HepG2 (cell line): ENCODE data around the gene TMEM219. TPM values are rescaled to one million over a fixed set of nuclear protein-coding genes. Genes with fewer than 3 reads are reported as not detected.

Experiments used
- ASH2L ChIP-seq: fragments of 300-600, 200-600 bp; sonication (generic); IDR thresholded peaks from 2 replicates; pipeline ENCODE4 v1.7.0; 2017; ENCODE audit warnings: low read depth, mild to moderate bottlenecking, moderate library complexity, mixed read lengths, low read length; ENCODE audit not compliant: insufficient read length
- BRF2 ChIP-seq: sonication (generic); formaldehyde crosslinking; IDR thresholded peaks from 2 replicates; pipeline ENCODE4 v1.8.1; 2022; ENCODE audit warnings: mild to moderate bottlenecking, missing genetic modification reagents
- CREB1 ChIP-seq, 2 experiments: fragments of 450-650 bp in 1 of 2; IDR thresholded peaks; 2 replicates each; pipeline ENCODE4 v1.6.1; 2016 to 2017; ENCODE audit warnings: control low read depth in 1 of 2, mild to moderate bottlenecking in 1 of 2, missing compliant biosample characterization in 1 of 2, missing genetic modification characterization in 1 of 2
- EED ChIP-seq: sonication (generic); formaldehyde crosslinking; IDR thresholded peaks from 2 replicates; pipeline ENCODE4 v1.5.0; 2020; ENCODE audit warnings: mild to moderate bottlenecking, missing genetic modification reagents
- ETV5 ChIP-seq: IDR thresholded peaks from 2 replicates; pipeline ENCODE4 v1.6.1; 2018; ENCODE audit warnings: missing biosample characterization, missing genetic modification reagents, inconsistent platforms, borderline replicate concordance
- HDAC6 ChIP-seq: fragments of 200-600 bp; sonication (generic); IDR thresholded peaks from 2 replicates; pipeline ENCODE4 v1.7.0; 2017; ENCODE audit warnings: mild to moderate bottlenecking, antibody characterized with exemption, low read length, low read depth
- HHEX ChIP-seq: IDR thresholded peaks from 2 replicates; pipeline ENCODE4 v1.6.1; 2016; ENCODE audit warnings: control low read depth
- HOXA5 ChIP-seq: sonication (generic); formaldehyde crosslinking; IDR thresholded peaks from 2 replicates; pipeline ENCODE4 v1.4.0; 2020; ENCODE audit warnings: missing genetic modification reagents
- MIER3 ChIP-seq: IDR thresholded peaks from 2 replicates; pipeline ENCODE4 v1.6.1; 2016; ENCODE audit warnings: missing compliant biosample characterization, borderline replicate concordance
- SP1 ChIP-seq, 2 experiments: fragments of 450-650 bp in 1 of 2; sonication (generic) in 1 of 2; formaldehyde crosslinking in 1 of 2; IDR thresholded peaks; 2 replicates each; pipeline versions ENCODE4 v1.4.0 to v1.6.1; 2016 to 2020; ENCODE audit warnings: missing genetic modification reagents in 1 of 2
- ZBED4 ChIP-seq: sonication (generic); formaldehyde crosslinking; IDR thresholded peaks from 2 replicates; pipeline ENCODE4 v1.4.0; 2020; ENCODE audit warnings: missing genetic modification reagents, borderline replicate concordance
- ZGPAT ChIP-seq: IDR thresholded peaks from 2 replicates; pipeline ENCODE4 v1.6.1; 2016; ENCODE audit warnings: mild to moderate bottlenecking
- ZNF264 ChIP-seq: sonication (generic); formaldehyde crosslinking; IDR thresholded peaks from 2 replicates; pipeline ENCODE4 v1.4.0; 2020; ENCODE audit warnings: missing genetic modification reagents
- ZNF468 ChIP-seq: sonication (generic); formaldehyde crosslinking; IDR thresholded peaks from 2 replicates; pipeline ENCODE4 v1.8.0; 2022; ENCODE audit warnings: mild to moderate bottlenecking, moderate library complexity, missing genetic modification reagents
- ZNF570 ChIP-seq: sonication (generic); formaldehyde crosslinking; IDR thresholded peaks from 2 replicates; pipeline ENCODE4 v1.4.0; 2020; ENCODE audit warnings: mild to moderate bottlenecking, missing genetic modification reagents, borderline replicate concordance
- ZNF589 ChIP-seq: sonication (generic); formaldehyde crosslinking; conservative IDR thresholded peaks from 2 replicates; pipeline ENCODE4 v1.8.0; 2022; ENCODE audit warnings: mild to moderate bottlenecking, moderate library complexity, missing genetic modification reagents
- ZNF598 ChIP-seq: sonication (generic); formaldehyde crosslinking; IDR thresholded peaks from 2 replicates; pipeline ENCODE4 v1.5.1; 2020; ENCODE audit warnings: mild to moderate bottlenecking, missing genetic modification reagents, borderline replicate concordance
- polyA plus RNA-seq, 8 experiments: library from polyadenylated mRNA; depleted of rRNA in 3 of 8; stranded (reverse) in 7 of 8; unstranded in 1 of 8; fragments of >200 nt; fragmentation: Illumina TruSeq in 4 of 8; extraction: Trizol in 4 of 8; gene quantifications; 2 replicates each; pipeline versions ENCODE4 v1.2.1 to v1.2.3, GENCODE V29; 2011 to 2016; ENCODE audit warnings: low read depth in 4 of 8, missing spikeins in 1 of 8, mixed read lengths in 1 of 8; ENCODE audit not compliant: insufficient read depth in 1 of 8
- total RNA-seq, 5 experiments: library from RNA; depleted of rRNA; stranded (reverse); fragments of >200 nt; fragmentation: Illumina TruSeq; extraction: Trizol; gene quantifications; 2 replicates each; pipeline ENCODE4 v1.2.3, GENCODE V29; 2016; ENCODE audit warnings: low read depth in 1 of 5
- TF ChIP-seq, protein P1 (sequence below): sonication (generic); formaldehyde crosslinking; IDR thresholded peaks from 2 replicates; pipeline ENCODE4 v1.5.1; 2020; ENCODE audit warnings: missing genetic modification reagents, mild to moderate bottlenecking, borderline replicate concordance
- TF ChIP-seq, protein P2 (sequence below): sonication (generic); formaldehyde crosslinking; IDR thresholded peaks from 2 replicates; pipeline ENCODE4 v1.8.0; 2022; ENCODE audit warnings: mild to moderate bottlenecking, missing genetic modification reagents; ENCODE audit not compliant: insufficient replicate concordance

The TMEM219 gene
- total and polyA plus RNA-seq, 2 of the 13 experiments (the other 11 are each of a cell fraction or from before 2014, with no cell fraction given) = 105 to 115 TPM

- TF ChIP-seq EED (CRISPR knock-in tag) = no peak; the same call in 1 of the 2 replicates
- TF ChIP-seq HDAC6 = no peak
- TF ChIP-seq SP1 (IDR thresholded peaks at IDR 0.05) = no peak
- TF ChIP-seq SP1 (CRISPR knock-in tag; IDR thresholded peaks at IDR 0.05) = no peak
- no peak for TF ChIP-seq ZNF570 (CRISPR knock-in tag)
- peak; percentile 60; the same call in 1 of the 2 replicates for TF ChIP-seq ZNF589
- TF ChIP-seq ZGPAT = no peak
- no peak for TF ChIP-seq HHEX (CRISPR knock-in tag)
- TF ChIP-seq ZNF468 (CRISPR knock-in tag) = 0 out of 2 replicates have a peak, but pooled peaks have one; percentile 23
- peak; percentile 86; the same call in 1 of the 2 replicates for TF ChIP-seq BRF2
- no peak for TF ChIP-seq ZNF598 (CRISPR knock-in tag)
- TF ChIP-seq ZBED4 = no peak
- TF ChIP-seq, protein P1, sequence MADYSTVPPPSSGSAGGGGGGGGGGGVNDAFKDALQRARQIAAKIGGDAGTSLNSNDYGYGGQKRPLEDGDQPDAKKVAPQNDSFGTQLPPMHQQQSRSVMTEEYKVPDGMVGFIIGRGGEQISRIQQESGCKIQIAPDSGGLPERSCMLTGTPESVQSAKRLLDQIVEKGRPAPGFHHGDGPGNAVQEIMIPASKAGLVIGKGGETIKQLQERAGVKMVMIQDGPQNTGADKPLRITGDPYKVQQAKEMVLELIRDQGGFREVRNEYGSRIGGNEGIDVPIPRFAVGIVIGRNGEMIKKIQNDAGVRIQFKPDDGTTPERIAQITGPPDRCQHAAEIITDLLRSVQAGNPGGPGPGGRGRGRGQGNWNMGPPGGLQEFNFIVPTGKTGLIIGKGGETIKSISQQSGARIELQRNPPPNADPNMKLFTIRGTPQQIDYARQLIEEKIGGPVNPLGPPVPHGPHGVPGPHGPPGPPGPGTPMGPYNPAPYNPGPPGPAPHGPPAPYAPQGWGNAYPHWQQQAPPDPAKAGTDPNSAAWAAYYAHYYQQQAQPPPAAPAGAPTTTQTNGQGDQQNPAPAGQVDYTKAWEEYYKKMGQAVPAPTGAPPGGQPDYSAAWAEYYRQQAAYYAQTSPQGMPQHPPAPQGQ = no peak; the same call in 1 of the 2 replicates
- TF ChIP-seq ASH2L = no peak
- TF ChIP-seq HOXA5 (CRISPR knock-in tag) = 0 out of 2 replicates have a peak, but pooled peaks have one; percentile 79
- TF ChIP-seq MIER3 (CRISPR knock-in tag) = no peak
- no peak for TF ChIP-seq ZNF264 (CRISPR knock-in tag)
- TF ChIP-seq, protein P2, sequence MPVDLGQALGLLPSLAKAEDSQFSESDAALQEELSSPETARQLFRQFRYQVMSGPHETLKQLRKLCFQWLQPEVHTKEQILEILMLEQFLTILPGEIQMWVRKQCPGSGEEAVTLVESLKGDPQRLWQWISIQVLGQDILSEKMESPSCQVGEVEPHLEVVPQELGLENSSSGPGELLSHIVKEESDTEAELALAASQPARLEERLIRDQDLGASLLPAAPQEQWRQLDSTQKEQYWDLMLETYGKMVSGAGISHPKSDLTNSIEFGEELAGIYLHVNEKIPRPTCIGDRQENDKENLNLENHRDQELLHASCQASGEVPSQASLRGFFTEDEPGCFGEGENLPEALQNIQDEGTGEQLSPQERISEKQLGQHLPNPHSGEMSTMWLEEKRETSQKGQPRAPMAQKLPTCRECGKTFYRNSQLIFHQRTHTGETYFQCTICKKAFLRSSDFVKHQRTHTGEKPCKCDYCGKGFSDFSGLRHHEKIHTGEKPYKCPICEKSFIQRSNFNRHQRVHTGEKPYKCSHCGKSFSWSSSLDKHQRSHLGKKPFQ (CRISPR knock-in tag) = no peak
- TF ChIP-seq ETV5 (CRISPR knock-in tag) = no peak
- no peak for TF ChIP-seq CREB1 (IDR thresholded peaks at IDR 0.05)
- no peak for TF ChIP-seq CREB1 (CRISPR knock-in tag; IDR thresholded peaks at IDR 0.05)
These were observed 33.5 kb downstream of the TMEM219 start, which contains the start of gene HIRIP3 (continued) for GRCh38 chr16:29995324-29995910.
